COR-L47 (cell line): ENCODE data around the gene AGXT2.

Experiments
- DNase-seq: peaks from one replicate; lab custom pipeline; 2025; lab: John Stamatoyannopoulos, UW

The AGXT2 gene, protein sequence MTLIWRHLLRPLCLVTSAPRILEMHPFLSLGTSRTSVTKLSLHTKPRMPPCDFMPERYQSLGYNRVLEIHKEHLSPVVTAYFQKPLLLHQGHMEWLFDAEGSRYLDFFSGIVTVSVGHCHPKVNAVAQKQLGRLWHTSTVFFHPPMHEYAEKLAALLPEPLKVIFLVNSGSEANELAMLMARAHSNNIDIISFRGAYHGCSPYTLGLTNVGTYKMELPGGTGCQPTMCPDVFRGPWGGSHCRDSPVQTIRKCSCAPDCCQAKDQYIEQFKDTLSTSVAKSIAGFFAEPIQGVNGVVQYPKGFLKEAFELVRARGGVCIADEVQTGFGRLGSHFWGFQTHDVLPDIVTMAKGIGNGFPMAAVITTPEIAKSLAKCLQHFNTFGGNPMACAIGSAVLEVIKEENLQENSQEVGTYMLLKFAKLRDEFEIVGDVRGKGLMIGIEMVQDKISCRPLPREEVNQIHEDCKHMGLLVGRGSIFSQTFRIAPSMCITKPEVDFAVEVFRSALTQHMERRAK

DNA sequence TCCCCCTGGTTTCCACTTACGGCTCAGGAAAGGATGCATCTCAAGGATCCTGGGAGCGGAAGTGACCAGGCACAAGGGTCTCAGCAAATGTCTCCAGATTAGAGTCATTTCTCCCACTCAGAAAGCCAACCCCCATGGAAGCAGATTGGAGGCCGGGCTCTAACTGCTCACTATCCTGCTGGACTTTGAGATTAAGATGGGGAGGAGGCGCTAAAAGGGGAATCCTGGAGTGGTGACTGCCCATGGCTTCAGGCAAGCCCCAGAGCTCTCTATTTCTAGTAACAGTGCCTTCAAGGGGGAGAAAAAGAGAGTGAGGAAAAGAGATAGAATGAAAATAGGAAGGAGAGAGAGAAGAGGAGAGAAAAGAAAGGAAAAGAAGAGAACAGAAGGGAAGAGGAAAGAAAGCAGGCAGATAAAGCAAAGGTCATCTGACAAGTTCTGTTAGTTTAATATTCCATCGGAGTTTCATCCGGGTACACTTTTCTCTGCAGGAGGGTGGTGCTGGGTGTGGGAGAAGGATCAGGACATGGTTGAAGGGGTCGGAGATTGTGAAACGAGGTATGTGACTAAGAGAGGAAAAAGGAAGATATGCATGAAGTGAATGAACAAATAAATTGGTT, at the start of gene AGXT2:
TSS of gene AGXT2 (minus strand) at position 165 of the 620 bp plus-strand sequence. CDS start at position 108, 57 bp downstream.
- no peak for DNase-seq

DNA sequence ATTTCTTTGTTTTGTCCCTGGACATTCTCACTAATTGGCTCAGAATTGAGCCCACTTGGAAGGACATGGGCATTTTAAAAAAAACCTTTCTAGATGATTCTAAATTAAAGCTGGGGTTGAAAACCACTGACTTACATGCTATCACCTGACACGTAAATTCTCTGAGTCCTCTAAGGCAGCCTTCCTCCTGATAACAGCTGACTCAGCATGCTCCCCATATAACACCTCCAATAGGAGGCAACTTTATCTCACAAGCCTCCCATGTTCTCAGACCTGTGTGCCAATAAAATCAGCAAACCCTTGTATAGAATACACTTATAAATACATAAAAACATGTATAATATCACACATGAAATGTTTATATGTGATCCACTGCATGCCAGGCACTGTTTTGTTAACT, 49.2 kb upstream of the AGXT2 start:
- DNase-seq: no peak

DNA sequence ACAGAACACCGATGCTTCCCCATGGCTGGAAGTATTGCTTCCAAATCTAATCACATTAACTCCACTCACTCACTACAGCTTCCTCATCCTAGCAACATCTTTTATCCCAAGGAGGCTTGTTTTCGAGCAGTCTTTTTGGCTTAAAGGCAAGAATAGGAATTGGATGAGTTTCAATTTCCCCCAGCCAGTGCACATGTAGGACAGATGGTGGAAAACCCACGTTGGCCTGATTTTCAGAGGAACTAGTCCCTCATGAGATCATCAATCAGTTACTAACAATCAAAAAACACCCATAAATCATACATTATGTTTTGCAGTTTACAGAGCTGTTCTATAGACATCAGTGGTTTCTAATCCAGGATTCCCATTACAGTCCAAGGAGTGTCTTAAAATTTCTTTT, 48.5 kb upstream of the AGXT2 start:
- DNase-seq: no peak

DNA sequence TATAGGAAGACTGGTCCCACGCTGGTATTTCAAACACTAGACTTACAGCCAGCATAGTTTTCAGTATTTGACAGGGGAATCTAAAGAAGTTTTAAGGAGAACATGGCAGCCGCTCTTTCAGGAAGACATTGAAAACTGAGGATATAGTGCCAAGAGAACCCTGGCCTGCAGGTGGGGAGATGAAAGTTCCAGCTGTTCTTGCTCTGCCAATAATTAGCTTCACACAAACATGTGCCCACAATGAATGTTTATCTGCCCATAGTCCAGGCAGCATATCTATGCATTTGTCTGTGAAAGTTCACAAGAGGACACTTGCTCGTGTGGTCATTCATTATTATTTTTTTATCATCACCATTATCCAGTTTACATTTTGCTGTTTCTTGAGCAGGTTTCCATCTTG, 47.6 kb upstream of the AGXT2 start:
- no peak for DNase-seq

DNA sequence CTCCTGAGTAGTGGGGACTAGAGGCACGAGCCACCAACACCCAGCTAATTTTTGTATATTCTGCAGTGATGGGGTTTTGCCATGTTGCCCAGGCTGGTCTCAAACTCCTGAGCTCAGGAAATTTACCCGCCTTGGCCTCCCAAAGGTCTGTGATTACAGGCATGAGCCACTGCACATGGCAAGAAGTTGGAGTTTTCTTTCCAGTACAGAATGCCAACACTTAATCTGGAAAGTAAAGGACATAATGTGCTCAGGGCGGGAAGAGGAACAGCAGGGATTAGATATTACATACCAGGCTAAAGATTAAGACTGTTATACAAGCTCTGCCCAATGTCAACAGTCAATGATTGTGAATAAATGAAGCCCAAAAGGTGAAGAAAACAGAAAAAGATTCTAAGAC, 47.2 kb upstream of the AGXT2 start:
- DNase-seq: no peak

DNA sequence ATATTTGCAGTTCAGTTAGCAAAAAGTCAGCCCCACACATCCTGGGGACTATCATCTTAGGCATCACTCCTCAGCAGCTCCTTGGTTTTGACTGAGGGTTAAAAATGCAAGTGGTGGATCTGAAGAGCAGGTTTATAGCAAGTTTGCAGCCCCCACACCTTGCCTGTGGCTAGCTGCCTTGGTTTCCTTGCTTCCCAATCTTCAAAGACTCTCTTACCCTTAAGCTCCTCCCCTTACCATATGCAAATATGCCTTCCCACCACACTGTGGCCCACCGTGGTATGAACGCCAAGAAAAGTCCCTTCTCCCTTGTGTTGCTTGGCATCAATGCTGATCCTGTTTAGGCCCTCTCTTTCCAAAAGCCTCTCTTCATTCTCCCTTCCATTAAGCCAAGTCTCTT, 45.0 kb upstream of the AGXT2 start:
- DNase-seq: no peak

DNA sequence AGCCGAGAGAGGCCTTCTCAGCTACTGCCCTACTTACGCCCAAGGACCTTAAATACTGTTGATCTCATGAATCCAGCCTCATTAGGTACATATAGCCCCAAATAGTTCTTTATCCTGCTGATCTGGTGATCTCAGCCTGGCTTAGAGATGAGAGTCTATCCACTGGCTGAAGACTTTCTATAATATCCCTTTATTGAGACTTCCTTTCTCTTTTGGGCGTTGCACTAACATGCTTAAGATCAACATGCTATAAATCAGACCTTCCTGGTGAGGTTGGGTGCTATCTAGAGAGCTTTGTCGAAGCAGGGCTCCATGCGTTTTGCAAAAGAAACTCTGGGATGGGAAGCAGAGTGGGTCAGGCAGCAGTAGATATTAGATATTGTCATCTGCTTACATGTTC, 44.0 kb upstream of the AGXT2 start:
- no peak for DNase-seq

DNA sequence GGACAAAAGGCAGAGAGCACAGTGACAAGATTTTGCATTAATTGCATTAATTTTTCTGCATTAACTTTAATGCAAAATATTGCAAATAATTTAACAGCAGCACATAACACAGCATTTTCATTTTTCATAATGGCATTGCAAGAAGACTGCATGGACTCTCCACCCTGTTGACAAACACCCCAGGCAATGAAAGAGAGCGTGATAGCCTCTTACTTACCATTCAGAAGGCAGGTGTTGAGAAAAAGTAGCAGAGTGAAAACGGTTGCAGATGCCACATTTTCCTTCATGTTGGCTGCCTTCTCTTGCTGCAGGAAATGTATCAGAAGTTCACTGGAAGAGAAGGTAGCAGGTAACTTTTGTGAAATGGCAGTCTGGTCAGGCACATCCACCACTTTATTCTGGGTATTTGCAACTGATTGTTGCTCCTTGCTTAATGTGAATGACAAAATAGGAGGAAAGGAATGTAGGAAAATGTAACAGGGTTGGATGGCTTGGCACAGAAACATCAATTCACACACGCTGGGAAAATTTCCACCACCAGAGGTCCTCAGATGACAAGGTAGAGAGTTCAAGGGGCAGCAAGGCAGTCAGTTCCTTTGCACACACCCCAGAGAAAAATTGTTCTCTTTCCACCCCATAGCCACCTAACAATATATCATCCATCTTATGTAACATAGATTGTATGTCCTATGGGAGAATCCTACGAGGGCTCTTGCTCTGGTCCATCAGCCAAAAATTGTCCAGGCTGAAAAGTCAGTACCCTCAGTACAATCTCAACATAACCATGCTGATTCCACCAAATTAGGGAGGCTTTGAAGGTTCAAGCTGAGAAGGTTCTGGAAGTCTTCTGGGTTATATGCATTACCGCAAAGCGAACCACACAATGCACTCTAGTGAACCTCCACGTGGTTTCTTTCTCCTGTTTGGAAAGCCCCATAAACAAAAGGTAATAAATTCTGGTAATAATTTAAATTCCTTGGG, 41.9 kb upstream of the AGXT2 start:
- peak; percentile 11 for DNase-seq

DNA sequence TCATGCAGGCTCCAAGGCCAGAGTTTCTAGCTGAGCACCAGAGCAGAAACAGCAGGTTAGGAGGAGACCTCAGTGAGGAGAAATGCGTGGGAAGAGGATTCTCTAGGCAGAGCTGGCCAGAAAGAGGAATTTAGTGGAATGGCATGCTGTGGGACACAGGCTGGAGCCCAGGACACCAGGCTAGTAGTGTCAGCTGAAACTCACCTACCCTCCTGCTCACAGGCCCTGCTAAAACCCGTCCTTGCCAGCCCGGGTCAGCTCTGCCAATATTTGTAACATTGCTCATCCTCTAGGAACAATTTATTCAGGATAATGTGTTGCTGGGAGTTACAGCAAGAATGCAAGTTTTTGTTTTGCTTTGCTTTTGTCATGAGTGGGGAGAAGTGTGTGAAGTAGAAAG, 40.2 kb upstream of the AGXT2 start:
- DNase-seq: no peak

DNA sequence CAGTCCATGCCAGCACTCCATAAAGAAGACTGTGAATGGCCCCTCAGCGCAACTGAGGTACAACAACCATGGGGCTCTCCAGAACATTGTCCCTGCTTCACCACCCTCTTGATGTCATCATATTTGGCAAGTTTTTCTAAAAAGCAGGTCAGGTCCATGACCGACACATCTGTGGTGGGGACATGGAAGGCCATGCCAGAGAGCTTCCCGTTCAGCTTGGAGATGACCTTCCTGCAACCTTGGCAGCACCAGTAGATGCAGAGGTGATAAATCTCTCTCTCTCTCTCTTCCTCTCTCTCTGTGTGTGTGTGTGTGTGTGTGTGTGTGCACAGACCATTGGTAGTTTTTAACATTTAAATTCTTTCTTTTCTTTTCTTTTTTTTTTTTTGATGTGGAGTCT, 35.4 kb upstream of the AGXT2 start:
- DNase-seq: no peak

DNA sequence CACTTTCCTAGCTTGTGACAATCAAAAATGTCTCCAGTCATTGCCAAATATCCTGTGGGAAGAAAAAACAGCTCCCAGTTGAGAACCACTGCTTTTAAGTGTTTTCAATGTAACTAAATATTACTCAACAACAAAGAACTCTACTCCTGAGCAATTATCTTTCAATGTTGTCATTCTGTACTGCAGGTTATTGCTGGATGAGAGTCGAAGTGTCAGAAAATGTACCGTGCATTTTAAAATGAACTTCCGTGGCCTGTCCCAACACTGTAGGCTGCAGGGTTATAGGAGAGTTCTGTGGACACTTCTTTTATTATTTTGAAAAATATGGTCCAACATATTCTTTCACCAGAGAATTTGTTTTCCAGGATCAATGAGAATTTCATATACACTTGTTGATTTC, 34.8 kb upstream of the AGXT2 start:
- DNase-seq: no peak

DNA sequence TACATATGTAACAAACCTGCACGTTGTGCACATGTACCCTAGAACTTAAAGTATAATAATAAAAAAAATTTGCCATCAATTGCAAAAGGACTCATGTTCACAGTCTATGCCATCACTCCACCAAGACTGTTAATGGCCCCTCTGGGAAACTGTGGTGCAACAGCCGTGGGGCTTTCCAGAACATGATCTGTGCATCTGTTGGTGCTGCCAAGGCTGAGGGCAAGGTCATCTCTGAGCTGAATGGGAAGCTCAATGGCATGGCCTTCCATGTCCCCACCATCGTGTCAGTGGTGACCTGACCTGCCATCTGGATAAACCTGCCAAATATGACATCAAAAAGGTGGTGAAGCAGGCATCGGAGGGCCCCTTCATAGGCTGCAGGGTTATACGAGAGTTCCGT, 33.4 kb upstream of the AGXT2 start:
- DNase-seq: no peak

DNA sequence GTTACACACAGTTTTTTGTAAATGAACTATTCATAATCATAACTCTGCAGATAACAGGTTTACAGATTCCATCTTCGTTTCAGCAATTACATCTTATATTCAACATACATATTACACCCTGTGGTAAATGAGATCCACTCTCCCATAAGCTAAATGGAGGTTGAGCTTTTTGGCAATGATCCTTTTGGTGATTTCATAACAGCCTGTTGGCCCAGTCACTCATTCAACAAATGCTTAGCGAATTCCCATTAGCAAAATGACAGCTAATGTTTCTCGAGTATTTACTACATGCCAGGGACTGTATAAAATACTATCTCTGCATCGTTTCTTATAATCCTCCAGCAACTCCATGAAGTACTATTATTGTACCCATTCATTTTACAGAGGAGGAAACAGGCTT, 25.4 kb upstream of the AGXT2 start:
- DNase-seq: no peak

DNA sequence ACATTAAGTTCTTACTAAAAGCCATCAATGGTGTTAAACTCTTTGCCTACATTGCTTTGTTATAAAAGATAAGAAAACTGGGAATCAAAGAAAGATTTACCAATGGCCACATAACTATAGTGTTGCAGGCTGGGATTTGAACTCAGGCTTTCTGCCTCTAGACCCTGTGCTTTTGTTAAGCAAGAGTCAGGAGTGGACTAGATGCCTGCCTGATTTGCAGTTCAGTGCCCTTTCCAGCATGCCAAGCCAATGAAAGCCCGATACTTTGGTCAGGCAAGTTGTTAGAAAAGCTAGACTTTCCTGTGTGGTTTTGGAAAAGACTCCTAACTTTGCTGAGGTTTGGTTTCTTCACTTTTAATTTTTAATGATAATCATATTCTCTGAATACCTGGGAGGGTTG, 21.4 kb upstream of the AGXT2 start:
- no peak for DNase-seq

DNA sequence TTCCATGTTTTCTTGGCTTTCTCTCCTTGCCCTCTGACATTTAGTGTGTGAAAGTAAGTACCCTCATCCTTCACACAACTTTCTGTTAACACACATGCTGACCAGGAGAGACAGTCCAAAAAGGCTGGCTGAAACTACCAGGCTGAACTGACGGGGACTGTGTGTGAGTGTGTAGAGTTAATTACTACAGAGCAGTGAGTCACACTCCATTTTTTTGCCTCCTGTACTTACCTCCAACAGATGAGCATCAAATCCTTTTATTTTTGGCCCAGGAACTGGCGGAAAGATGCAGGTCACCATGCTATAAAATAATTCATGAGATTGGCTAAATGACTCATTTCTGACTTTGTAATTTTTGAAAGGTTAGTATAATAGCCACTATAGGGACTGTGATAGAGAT, 20.2 kb upstream of the AGXT2 start:
- no peak for DNase-seq

DNA sequence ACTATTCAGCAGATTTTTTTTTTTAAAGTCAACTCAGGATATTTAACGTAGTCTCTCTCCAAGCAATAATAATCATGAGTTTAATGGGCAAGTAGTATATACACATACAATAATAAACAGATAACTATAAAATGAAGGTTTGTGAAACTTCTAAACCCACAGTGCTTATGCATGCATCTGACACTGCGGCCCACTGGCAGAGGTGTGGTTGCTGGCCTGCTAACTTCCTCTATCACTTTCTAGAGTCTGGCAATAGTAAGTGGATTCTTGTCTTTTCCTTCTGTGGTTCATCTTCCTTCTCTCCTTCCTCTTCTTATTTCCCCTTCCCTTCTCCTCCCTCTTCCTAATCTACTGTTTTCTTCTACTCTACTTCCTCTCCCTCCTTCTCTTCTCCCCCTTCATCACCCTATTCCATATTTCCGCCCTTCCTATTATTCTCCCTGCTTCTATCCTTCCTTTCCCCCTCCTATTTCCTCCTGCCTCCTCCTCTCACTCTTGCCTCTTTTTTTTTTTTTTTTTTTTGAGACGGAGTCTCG, 18.6 kb upstream of the AGXT2 start:
- no peak for DNase-seq

DNA sequence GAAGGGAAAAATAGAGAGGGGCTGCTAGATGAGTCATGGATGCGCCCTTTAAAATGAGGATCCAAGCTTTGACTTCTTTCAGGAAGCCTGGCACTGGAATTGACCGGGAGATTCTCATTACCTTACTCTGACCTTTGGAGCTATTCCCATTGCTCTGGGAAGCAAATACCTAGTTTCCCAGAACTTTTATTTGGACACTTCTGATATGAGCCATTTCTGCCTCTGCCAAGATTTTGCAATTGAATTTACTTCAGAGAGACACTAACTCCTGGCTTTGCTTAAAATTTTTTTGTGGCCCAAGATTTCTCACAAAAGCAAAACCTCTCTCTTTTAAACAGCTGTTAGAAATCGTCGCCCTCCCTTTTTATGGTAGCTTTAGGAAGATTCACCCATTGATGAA, 15.7 kb upstream of the AGXT2 start:
- DNase-seq: no peak

DNA sequence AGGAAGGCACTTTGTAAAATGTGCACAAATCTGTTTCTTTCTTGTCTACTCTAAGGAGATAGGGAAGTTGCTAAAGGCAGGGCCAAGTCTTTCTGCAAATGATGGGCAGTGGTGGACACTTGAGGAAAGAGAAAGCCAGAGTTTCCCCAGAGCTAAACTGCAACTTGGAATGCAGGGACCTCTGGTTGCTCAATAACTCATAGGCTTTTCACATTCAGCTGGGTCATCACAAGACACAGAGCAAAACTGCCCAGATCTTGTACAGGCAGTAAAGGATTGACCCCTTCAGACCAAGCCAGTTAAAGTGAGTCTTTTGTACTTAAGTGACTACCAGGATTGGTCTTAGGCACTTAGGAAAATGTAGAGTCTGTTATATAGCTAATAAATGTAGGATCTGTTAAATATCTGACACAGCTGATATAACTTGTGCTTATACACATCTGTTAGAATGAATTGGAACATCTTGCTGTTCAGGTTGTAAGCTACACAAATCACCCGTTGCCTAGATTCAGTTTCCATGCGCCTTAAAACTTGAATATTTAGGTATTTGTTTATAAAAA, 13.5 kb upstream of the AGXT2 start:
- no peak for DNase-seq

DNA sequence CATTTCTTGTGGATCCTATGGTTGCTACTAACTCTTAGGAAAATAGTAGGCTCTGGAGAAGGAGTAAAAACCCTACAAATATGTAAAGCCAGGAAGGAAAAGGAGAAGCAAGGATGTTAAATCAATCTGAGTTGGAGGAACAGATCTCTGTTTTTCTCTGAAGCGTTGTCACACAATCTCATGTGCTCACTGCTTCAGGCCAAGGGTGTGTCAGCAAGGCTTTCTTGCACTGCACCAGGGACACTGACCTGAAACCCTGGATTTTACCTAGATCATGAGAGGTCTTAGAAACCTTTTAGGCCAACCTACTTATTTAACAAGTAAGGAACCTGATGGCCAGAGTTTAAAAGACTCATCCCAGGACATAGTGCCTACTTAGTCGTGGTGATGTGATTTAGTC, 12.5 kb upstream of the AGXT2 start:
- no peak for DNase-seq

DNA sequence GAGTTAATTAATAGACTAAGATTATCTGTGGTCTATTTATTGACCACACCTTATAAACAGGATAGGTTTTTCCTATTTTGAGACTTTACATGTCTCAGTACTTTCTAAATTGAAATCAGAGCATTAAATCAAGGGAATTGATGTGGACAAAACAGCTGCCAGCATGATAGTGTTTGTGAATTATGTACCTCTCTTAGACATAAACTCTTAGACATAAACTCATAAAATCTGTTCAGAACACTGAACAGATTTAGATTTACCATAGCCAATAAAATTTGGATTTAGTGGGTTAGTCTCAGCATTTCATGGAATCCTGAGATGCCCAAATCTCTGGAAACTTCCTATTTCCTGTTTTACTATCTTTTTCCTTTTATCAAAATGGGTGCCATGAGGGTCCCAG, 11.5 kb upstream of the AGXT2 start:
- no peak for DNase-seq

DNA sequence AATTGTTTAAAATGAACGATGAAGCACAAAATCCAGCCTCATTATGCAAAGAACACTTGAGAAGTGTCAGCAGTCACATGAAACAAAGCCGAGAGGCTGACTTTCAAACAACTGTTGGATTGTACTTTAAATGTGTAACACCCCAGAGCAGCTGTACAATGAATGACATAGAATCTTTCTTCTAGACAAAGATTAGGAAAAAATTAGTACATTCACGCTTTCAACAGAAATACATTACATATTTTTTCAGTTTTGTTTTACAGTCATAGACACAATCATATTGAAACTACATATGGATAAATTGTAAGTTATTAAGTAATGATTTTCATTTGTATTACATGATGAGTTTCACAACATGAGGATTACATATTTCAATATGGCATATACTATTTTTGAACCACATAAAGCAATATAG, 10.6 kb upstream of the AGXT2 start:
- no peak for DNase-seq

DNA sequence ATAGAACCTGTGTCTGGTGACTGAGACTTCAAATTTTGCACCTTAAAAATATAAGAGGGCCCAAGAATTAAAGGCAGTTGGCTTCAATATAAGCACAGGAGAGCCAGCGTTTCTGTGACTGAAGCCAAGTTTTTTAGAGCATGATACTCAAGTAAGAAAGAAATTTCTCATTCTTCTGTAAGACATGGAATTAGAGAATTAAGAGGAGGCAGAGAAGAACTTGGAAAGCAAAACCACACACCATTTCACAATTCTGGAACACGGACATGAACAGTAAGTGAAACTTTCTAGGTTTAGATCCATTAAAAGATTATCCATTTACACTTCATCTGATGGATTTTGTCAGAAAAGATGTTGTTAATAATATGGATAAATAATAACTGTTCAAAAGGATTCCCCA, 8.9 kb upstream of the AGXT2 start:
- DNase-seq: no peak
